Trophoblast cell (in vitro differentiated cells and primary cell): ENCODE measurements around the gene CBX8.

ENCODE experiments used
- DNase-seq, 2 donors: peaks; one replicate each; pipeline ENCODE4 v3.0.0-alpha.2; 2016
- H2AFZ ChIP-seq: 2 replicates; pipeline ENCODE4 v1.6.1; 2013; ENCODE audit warnings: low read length, moderate library complexity, mild to moderate bottlenecking; ENCODE audit not compliant: insufficient read depth, poor library complexity
- H2AK5ac ChIP-seq: 2 replicates; pipeline ENCODE4 v1.6.1; 2013; ENCODE audit warnings: mild to moderate bottlenecking, low read length
- H2BK120ac ChIP-seq: 2 replicates; pipeline ENCODE4 v1.6.1; 2013; ENCODE audit warnings: low read length, mild to moderate bottlenecking, moderate library complexity; ENCODE audit not compliant: insufficient read depth, poor library complexity
- H2BK12ac ChIP-seq: 2 replicates; pipeline ENCODE4 v1.6.1; 2013; ENCODE audit warnings: mild to moderate bottlenecking, low read length, moderate library complexity
- H2BK5ac ChIP-seq: 2 replicates; pipeline ENCODE4 v1.6.1; 2013; ENCODE audit warnings: low read length, low read depth, moderate library complexity, mild to moderate bottlenecking; ENCODE audit not compliant: poor library complexity
- H3K14ac ChIP-seq: 2 replicates; pipeline ENCODE4 v1.6.1; 2013; ENCODE audit warnings: mild to moderate bottlenecking, low read length
- H3K18ac ChIP-seq: 2 replicates; pipeline ENCODE4 v1.6.1; 2013; ENCODE audit warnings: mild to moderate bottlenecking, low read length
- H3K23ac ChIP-seq: 2 replicates; pipeline ENCODE4 v1.6.1; 2013; ENCODE audit warnings: low read length
- H3K27ac ChIP-seq: 2 replicates; pipeline ENCODE4 v1.5.1; 2013; ENCODE audit warnings: low read depth, mild to moderate bottlenecking, inconsistent platforms, low read length, moderate library complexity
- H3K27me3 ChIP-seq: 2 replicates; pipeline ENCODE4 v1.6.1; 2013; ENCODE audit warnings: inconsistent platforms, mild to moderate bottlenecking, low read length, moderate library complexity; ENCODE audit not compliant: insufficient read depth
- H3K36me3 ChIP-seq, 2 experiments: 1 replicate in 1 of 2; 2 replicates in 1 of 2; pipeline ENCODE4 v1.6.1; 2013; ENCODE audit warnings: low read length in 2 of 2, mild to moderate bottlenecking in 2 of 2, moderate library complexity in 1 of 2; ENCODE audit not compliant: insufficient read depth in 2 of 2, control insufficient read depth in 1 of 2
- H3K4ac ChIP-seq: 2 replicates; pipeline ENCODE4 v1.6.1; 2013; ENCODE audit warnings: low read depth, mild to moderate bottlenecking, low read length, moderate library complexity
- H3K4me1 ChIP-seq, 2 experiments: 1 replicate in 1 of 2; 2 replicates in 1 of 2; pipeline ENCODE4 v1.6.1; 2013; ENCODE audit warnings: low read length in 2 of 2, mild to moderate bottlenecking in 2 of 2, moderate library complexity in 1 of 2; ENCODE audit not compliant: insufficient read depth in 2 of 2, control insufficient read depth in 1 of 2
- H3K4me2 ChIP-seq: 2 replicates; pipeline ENCODE4 v1.6.1; 2013; ENCODE audit warnings: inconsistent platforms, mild to moderate bottlenecking, low read length, moderate library complexity
- H3K4me3 ChIP-seq: 2 replicates; pipeline ENCODE4 v1.5.1; 2013; ENCODE audit warnings: mild to moderate bottlenecking, low read depth, low read length, inconsistent platforms
- H3K79me1 ChIP-seq: one replicate; pipeline ENCODE4 v1.6.1; 2013; ENCODE audit warnings: low read length
- H3K79me2 ChIP-seq: 2 replicates; pipeline ENCODE4 v1.6.1; 2013; ENCODE audit warnings: low read length, mild to moderate bottlenecking; ENCODE audit not compliant: control insufficient read depth, insufficient read depth, poor library complexity
- H3K9ac ChIP-seq: 2 replicates; pipeline ENCODE4 v1.6.1; 2013; ENCODE audit warnings: mild to moderate bottlenecking, low read length
- H3K9me3 ChIP-seq: 2 replicates; pipeline ENCODE4 v1.6.1; 2013; ENCODE audit warnings: low read depth, mild to moderate bottlenecking, control low read depth, inconsistent platforms, low read length; ENCODE audit not compliant: insufficient read depth
- H4K12ac ChIP-seq: 2 replicates; pipeline ENCODE4 v1.6.1; 2013; ENCODE audit warnings: low read depth, mild to moderate bottlenecking, low read length, moderate library complexity
- H4K8ac ChIP-seq: 2 replicates; pipeline ENCODE4 v1.6.1; 2013; ENCODE audit warnings: low read depth, mild to moderate bottlenecking, low read length, moderate library complexity
- H4K91ac ChIP-seq: one replicate; pipeline ENCODE4 v1.6.1; 2013; ENCODE audit warnings: low read depth, mild to moderate bottlenecking, low read length, moderate library complexity
- WGBS: extraction: QIAGEN DNeasy Blood & Tissue Kit; methylation state at CpG from one replicate; pipeline ENCODE4 v1.1.7; 2013; ENCODE audit warnings: missing lambda C conversion rate; ENCODE audit not compliant: insufficient read length, insufficient coverage; ENCODE audit errors: extremely low coverage; 5-methylcytosine and 5-hydroxymethylcytosine counted together

CBX8 gene

DNA sequence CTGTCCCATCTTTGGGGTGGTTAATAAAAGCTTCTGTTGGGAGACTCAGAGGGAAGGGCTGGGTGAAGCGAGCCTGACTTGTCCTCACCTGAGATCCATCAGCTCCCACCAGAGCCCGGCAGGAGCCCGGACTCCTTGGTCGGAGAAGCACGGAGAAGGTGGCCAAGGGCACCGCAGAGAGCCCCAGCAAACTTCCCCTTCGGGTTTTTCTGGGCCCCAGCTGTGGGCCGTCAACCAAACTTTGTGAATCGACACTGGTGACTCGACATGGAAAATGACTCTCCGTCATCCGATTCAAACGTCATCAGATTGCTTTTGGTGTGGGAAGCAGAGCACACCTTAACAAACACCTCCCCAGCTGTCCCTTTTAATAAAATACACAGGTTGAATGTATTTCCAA lies 44.7 kb downstream of the CBX8 start:
- Histone ChIP-seq H4K12ac (no peak overlapping the region), H3K27ac (no peak overlapping the region), H3K9me3 (peaks cover 5% of the 10 kb centered on the region), H3K4me1 (no peaks in the 10 kb centered on the region), H3K18ac (no peak overlapping the region), H2BK120ac (no peak overlapping the region), H2AFZ (no peak overlapping the region), H3K14ac (no peak overlapping the region), H4K8ac (no peak overlapping the region), H3K27me3 (peaks cover 19% of the 10 kb centered on the region), H3K4me2 (no peak overlapping the region), H2BK12ac (no peak overlapping the region), H3K79me2 (no peaks in the 10 kb centered on the region), H3K79me1 (no peaks in the 10 kb centered on the region), H4K91ac (no peak overlapping the region), H3K4me3 (no peak overlapping the region), H3K36me3 (no peaks in the 10 kb centered on the region), H2BK5ac (no peak overlapping the region), H3K23ac (no peak overlapping the region), H2AK5ac (no peak overlapping the region), H3K4ac (no peak overlapping the region), H3K9ac (no peak overlapping the region)
- DNase-seq = no peak
- no CpG with 5 or more reads among the region's 13 CpGs for WGBS

DNA sequence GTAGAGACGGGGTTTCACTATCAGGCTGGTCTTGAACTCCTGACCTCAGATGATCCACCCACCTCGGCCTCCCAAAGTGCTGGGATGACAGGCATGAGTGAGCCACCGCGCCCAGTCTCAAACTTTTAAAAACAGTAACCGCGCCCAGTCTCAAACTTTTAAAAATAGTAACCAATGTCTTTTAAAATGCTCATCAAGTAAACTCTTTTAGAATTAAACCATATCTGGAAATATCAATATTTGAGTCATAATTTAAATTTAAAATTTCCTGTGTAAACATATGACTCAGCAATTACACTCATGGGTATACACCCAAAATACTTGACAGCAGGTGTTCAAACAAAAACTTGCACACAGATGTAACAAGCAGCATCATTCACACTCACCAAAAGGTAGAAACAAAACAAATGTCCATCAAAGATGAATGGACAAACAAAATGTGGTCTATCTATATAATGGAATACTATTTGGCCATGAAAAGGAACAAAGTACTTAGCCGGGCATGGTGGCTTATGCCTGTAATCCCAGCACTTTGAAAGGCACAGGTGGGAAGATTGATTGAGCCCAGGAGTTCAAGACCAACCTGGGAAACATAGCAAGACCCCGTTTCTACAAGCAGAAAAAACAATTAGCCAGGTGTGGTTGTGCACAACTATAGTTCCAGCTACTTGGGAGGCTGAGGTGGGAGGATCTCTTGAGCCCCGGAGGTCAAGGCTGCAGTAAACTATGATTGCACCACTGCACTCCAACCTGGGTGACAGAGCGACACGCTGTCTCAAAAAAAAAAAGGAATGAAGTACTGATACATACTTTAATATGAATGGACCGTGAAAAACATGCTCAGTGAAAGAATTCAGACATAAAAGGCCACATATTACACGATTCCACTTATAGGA lies 46.0 kb downstream of the CBX8 start:
- no peak overlapping the region for H3K27ac ChIP-seq
- no peak overlapping the region for H4K91ac ChIP-seq
- H2BK12ac ChIP-seq = no peak overlapping the region
- DNase-seq = no peak
- no peak overlapping the region for H3K9ac ChIP-seq
- no peaks in the 10 kb centered on the region for H3K79me1 ChIP-seq
- H2BK5ac ChIP-seq = no peak overlapping the region
- H3K36me3 ChIP-seq = no peaks in the 10 kb centered on the region
- no peak overlapping the region for H2AK5ac ChIP-seq
- H2BK120ac ChIP-seq = no peak overlapping the region
- no peak overlapping the region for H3K4me3 ChIP-seq
- no peak overlapping the region for H3K4ac ChIP-seq
- no peak overlapping the region for H4K12ac ChIP-seq
- no CpG with 5 or more reads among the region's 13 CpGs for WGBS
- no peak overlapping the region for H3K18ac ChIP-seq
- H3K27me3 ChIP-seq = peaks cover 29% of the 10 kb centered on the region
- peaks cover 7% of the 10 kb centered on the region for H3K9me3 ChIP-seq
- H2AFZ ChIP-seq = no peak overlapping the region
- H3K14ac ChIP-seq = no peak overlapping the region
- no peak overlapping the region for H4K8ac ChIP-seq
- no peaks in the 10 kb centered on the region for H3K4me1 ChIP-seq
- H3K79me2 ChIP-seq = no peaks in the 10 kb centered on the region
- H3K4me2 ChIP-seq = no peak overlapping the region
- H3K23ac ChIP-seq = no peak overlapping the region

DNA sequence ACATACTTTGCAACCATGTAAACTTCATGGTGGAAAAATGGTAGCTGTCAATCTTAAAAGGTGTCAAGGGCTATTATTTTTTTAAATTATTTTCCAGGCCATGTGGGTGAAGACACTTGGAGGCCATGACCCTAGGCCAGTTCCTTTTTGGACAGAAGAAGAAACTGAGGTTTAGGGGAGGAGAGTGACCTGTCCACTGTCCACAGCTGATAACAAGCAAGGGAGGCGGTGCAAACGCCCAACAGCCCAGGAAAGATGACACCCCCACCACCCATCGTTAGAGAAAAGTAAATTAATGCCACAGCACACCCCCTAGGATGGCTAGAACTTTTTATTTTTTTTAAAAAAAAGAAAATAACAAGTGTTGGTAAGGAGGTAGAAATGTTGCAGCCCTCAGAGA lies 46.9 kb downstream of the CBX8 start:
- Histone ChIP-seq H3K79me1 (no peaks in the 10 kb centered on the region), H3K4me1 (no peaks in the 10 kb centered on the region), H3K27me3 (peaks cover 29% of the 10 kb centered on the region), H2AFZ (no peak overlapping the region), H3K14ac (no peak overlapping the region), H2BK12ac (no peak overlapping the region), H3K4ac (no peak overlapping the region), H4K12ac (no peak overlapping the region), H3K36me3 (no peaks in the 10 kb centered on the region), H4K91ac (no peak overlapping the region), H3K18ac (no peak overlapping the region), H2AK5ac (no peak overlapping the region), H4K8ac (no peak overlapping the region), H3K9ac (no peak overlapping the region), H2BK120ac (no peak overlapping the region), H3K23ac (no peak overlapping the region), H3K9me3 (peaks cover 7% of the 10 kb centered on the region), H3K4me2 (no peak overlapping the region), H3K79me2 (no peaks in the 10 kb centered on the region), H3K4me3 (no peak overlapping the region), H2BK5ac (no peak overlapping the region), H3K27ac (no peak overlapping the region)
- no CpG with 5 or more reads among the region's 3 CpGs for whole genome bisulfite sequencing
- DNase-seq = no peak

DNA sequence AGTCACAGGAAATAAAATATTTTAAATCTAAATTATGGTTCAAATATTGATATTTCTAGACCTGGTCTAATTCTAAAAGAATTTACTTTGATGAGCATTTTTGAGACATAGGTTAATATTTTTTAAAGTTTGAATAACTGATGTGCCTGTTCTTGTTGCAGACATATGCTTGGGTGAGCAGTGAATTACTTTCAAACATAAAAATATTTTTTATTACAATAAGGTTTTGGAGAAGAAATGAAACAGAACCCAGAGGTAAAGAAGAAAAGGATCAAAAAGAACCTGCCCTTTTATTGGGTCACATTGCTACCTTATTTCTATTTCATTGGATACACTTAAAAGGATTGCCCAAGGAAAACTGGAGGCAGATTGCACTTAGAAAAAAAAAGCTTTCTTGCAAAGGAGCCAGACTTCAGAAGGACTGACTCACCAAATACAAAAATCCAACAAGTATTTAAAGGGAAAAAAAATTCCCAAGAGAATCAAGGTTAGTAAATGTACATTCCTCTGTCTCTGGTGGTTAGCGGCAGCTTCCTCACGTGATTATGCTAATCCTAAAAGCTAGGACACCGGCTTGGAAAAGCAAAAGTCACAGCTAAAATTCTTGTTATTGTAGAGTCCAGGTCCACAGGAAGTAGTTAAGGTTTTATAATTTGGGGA lies 47.6 kb downstream of the CBX8 start:
- H3K23ac ChIP-seq = no peak overlapping the region
- H3K18ac ChIP-seq = no peak overlapping the region
- no peak overlapping the region for H2BK5ac ChIP-seq
- H3K9ac ChIP-seq = no peak overlapping the region
- H4K12ac ChIP-seq = no peak overlapping the region
- H4K91ac ChIP-seq = no peak overlapping the region
- H3K36me3 ChIP-seq = no peaks in the 10 kb centered on the region
- H3K4me1 ChIP-seq = no peaks in the 10 kb centered on the region
- H3K4ac ChIP-seq = no peak overlapping the region
- no peak overlapping the region for H2AK5ac ChIP-seq
- no peak overlapping the region for H2BK120ac ChIP-seq
- no peak overlapping the region for H3K14ac ChIP-seq
- no peak overlapping the region for H4K8ac ChIP-seq
- no CpG with 5 or more reads among the region's 3 CpGs for WGBS
- no peak overlapping the region for H3K4me3 ChIP-seq
- no peak overlapping the region for H2BK12ac ChIP-seq
- H3K4me2 ChIP-seq = no peak overlapping the region
- DNase-seq = peak in 1 of 2 donors; percentile 24
- H3K27me3 ChIP-seq = peaks cover 29% of the 10 kb centered on the region
- peaks cover 7% of the 10 kb centered on the region for H3K9me3 ChIP-seq
- H3K27ac ChIP-seq = no peak overlapping the region
- no peaks in the 10 kb centered on the region for H3K79me2 ChIP-seq
- no peaks in the 10 kb centered on the region for H3K79me1 ChIP-seq
- no peak overlapping the region for H2AFZ ChIP-seq
